Measurements from ENCODE around the gene BPIFB4. TPM values are rescaled to one million over a fixed set of nuclear protein-coding genes. Genes with fewer than 3 reads are reported as not detected.

The BPIFB4 gene
- total RNA-seq (not detected), polyA plus RNA-seq (not detected)
- long read RNA-seq, donor 1 = 0 reads
- long read RNA-seq, donor 2 = 0 reads

- Histone ChIP-seq H3K4me1 (no peaks in the 10 kb centered on the region), H3K4me3 (no peak within 1 kb of the TSS), H3K27me3 (ENCODE audit: insufficient read depth in 3 of 3, low read length in 2 of 3) (peaks cover 0 to 19% (median 0%) of the 10 kb centered on the region in 3 donors), H3K36me3 (ENCODE audit: insufficient read depth in 1 of 2, low read depth in 1 of 2) (no peaks in the 10 kb centered on the region), H3K27ac (no peak within 1 kb of the TSS), H3K9me3 (no peaks in the 10 kb centered on the region)
- no peak for DNase-seq
- WGBS, 3 donors = 56 to 70% (median 66%) methylated on average over 2 of the region's 2 CpGs
- TF ChIP-seq CTCF (IDR thresholded peaks at IDR 0.05) = no peak
- no peak for ATAC-seq
- intact Hi-C loops (cut with DNase I) = no loop called here
Measured at GRCh38 chr20:33079259-33079658, at the start of gene BPIFB4. Gene BPIFB4 (plus strand): TSS chr20:33079643. CDS start chr20:33081527, 1,884 bp downstream.

GRCh38 chr20:33030076-33030475 lies 49.4 kb upstream of the BPIFB4 start:
- Histone ChIP-seq H3K27ac (no peak overlapping the region), H3K9me3 (no peaks in the 10 kb centered on the region), H3K4me1 (no peaks in the 10 kb centered on the region), H3K36me3 (ENCODE audit: insufficient read depth in 1 of 2, low read depth in 1 of 2) (no peaks in the 10 kb centered on the region), H3K27me3 (ENCODE audit: insufficient read depth in 3 of 3, low read length in 2 of 3) (peaks cover 0 to 21% (median 7%) of the 10 kb centered on the region in 3 donors), H3K4me3 (no peak overlapping the region)
- TF ChIP-seq CTCF (IDR thresholded peaks at IDR 0.05) = no peak
- intact Hi-C loops (cut with DNase I) = no loop called here
- DNase-seq (peak in 1 of 2 donors; percentile 15), ATAC-seq (no peak)
- WGBS, 3 donors = 51 to 65% (median 56%) methylated on average over 9 of the region's 9 CpGs

GRCh38 chr20:33030569-33030968 lies 48.9 kb upstream of the BPIFB4 start:
- intact Hi-C loops (cut with DNase I) = no loop called here
- Histone ChIP-seq H3K27me3 (ENCODE audit: insufficient read depth in 3 of 3, low read length in 2 of 3) (peaks cover 0 to 21% (median 7%) of the 10 kb centered on the region in 3 donors), H3K4me3 (no peak overlapping the region), H3K9me3 (no peaks in the 10 kb centered on the region), H3K27ac (no peak overlapping the region), H3K36me3 (ENCODE audit: insufficient read depth in 1 of 2, low read depth in 1 of 2) (no peaks in the 10 kb centered on the region), H3K4me1 (no peaks in the 10 kb centered on the region)
- no peak for ATAC-seq
- 75 to 82% (median 78%) methylated on average over 6 of the region's 6 CpGs for WGBS, 3 donors
- DNase-seq = peak in 1 of 2 donors; percentile 16
- no peak for TF ChIP-seq CTCF (IDR thresholded peaks at IDR 0.05)

GRCh38 chr20:33031531-33031930 lies 47.9 kb upstream of the BPIFB4 start, which contains the start of gene BPIFB6:
Gene BPIFB6 (plus strand): TSS chr20:33031648. CDS start chr20:33031648, 0 bp downstream.
- DNase-seq = peak in 1 of 2 donors; percentile 49
- TF ChIP-seq CTCF (IDR thresholded peaks at IDR 0.05) = no peak

GRCh38 chr20:33032555-33032954 lies 46.9 kb upstream of the BPIFB4 start:
- peaks cover 0 to 16% (median 5%) of the 10 kb centered on the region in 3 donors for H3K27me3 ChIP-seq (ENCODE audit: insufficient read depth in 3 of 3, low read length in 2 of 3)
- H3K36me3 ChIP-seq (ENCODE audit: insufficient read depth in 1 of 2, low read depth in 1 of 2) = no peaks in the 10 kb centered on the region
- DNase-seq = peak in 1 of 2 donors; percentile 15
- no peak for ATAC-seq
- no peak for TF ChIP-seq CTCF (IDR thresholded peaks at IDR 0.05)
- no peak overlapping the region for H3K27ac ChIP-seq
- WGBS, 3 donors = 70 to 83% (median 76%) methylated on average over 6 of the region's 6 CpGs
- intact Hi-C loops (cut with DNase I) = no loop called here
- H3K4me3 ChIP-seq = no peak overlapping the region
- H3K4me1 ChIP-seq = no peaks in the 10 kb centered on the region
- no peaks in the 10 kb centered on the region for H3K9me3 ChIP-seq

More at GRCh38 chr20:33031531-33031930, 47.9 kb upstream of the BPIFB4 start, which contains the start of gene BPIFB6:
- Histone ChIP-seq H3K27me3 (ENCODE audit: insufficient read depth in 3 of 3, low read length in 2 of 3) (peaks cover 0 to 21% (median 7%) of the 10 kb centered on the region in 3 donors), H3K4me3 (no peak within 1 kb of the TSS), H3K9me3 (no peaks in the 10 kb centered on the region), H3K36me3 (ENCODE audit: insufficient read depth in 1 of 2, low read depth in 1 of 2) (no peaks in the 10 kb centered on the region), H3K27ac (no peak within 1 kb of the TSS), H3K4me1 (no peaks in the 10 kb centered on the region)
- ATAC-seq = no peak
- WGBS, 3 donors = 84 to 88% (median 86%) methylated on average over 10 of the region's 10 CpGs
- intact Hi-C loops (cut with DNase I) = no loop called here

Data from psoas muscle (tissue), 8 donors.